Epidermal melanocyte (primary cell): ENCODE data around the gene CTNNA1.
"Not testable (repeated sequence)": the region's sequence is repeated elsewhere in the genome, so short reads cannot be mapped to it uniquely, and the experiment has no call there.

ENCODE experiments used
- DNase-seq: peaks from one replicate; pipeline ENCODE4 v3.0.0; 2011; ENCODE audit warnings: low spot score; ENCODE audit not compliant: insufficient read length

CTNNA1 gene

DNA sequence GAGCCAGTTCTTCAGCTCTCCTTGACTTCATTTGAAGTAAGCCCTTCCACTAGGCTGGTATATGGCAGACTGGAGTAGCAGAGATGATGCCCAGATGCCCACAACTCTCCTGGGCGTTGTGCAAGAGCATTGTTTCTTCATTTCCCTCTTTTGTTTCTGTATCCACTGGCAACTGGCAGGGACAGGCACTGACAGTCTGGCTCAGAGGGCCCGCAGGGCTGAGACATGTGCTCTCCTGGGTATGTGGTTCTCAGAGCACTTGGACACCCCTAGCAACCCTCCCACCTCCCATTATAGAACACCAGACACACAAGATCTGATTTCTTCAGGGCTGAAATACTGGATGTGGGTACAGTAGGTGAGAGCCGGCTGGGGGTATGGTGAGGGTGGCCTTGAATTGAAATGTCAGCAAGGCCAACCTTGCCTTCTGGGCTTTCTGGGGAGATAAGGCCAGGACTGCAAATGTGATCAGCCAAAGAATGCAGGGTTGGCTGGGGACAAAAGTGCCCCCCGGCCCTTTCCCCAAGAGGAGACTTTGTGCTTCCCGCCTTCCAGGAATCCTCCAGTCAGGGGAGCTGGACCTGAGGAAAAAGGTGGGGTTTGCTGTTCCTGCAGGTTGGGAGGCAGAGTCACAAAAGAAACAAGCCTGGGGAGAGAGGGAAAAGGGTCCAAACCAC lies 28.6 kb upstream of the CTNNA1 start:
- DNase-seq: no peak

DNA sequence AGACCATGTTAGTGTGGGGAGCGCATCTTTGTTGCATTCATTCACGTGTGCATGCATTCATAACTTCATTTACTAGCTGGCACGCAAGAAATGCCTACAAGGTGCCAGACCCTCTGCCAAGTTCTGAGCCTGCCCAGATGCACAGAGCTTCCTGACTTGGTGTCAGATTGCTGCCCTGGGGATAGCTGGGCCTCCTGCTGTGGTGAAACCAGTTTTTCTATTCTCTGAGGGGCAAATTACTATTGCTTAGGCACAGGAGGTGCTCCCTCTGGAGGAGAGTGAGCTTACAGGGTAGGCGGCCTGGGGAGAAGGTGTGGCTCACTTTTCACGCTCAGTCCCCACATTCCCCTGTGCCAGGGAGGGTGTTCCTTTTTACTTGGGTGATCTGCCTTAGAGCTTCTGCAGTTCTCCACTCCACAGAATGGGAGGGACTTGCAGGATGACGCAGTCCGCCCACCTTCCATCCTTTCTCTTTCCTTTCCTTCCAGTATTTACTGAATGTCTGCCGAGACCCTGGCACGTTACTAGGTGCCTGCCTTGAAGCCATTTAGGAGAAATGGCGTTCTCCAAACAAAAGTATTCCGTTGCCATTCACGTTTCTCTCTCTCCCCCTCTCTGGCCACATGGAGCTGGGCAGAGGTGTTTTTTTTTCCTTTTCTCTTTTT lies 27.9 kb upstream of the CTNNA1 start:
- DNase-seq: peak; percentile 41

DNA sequence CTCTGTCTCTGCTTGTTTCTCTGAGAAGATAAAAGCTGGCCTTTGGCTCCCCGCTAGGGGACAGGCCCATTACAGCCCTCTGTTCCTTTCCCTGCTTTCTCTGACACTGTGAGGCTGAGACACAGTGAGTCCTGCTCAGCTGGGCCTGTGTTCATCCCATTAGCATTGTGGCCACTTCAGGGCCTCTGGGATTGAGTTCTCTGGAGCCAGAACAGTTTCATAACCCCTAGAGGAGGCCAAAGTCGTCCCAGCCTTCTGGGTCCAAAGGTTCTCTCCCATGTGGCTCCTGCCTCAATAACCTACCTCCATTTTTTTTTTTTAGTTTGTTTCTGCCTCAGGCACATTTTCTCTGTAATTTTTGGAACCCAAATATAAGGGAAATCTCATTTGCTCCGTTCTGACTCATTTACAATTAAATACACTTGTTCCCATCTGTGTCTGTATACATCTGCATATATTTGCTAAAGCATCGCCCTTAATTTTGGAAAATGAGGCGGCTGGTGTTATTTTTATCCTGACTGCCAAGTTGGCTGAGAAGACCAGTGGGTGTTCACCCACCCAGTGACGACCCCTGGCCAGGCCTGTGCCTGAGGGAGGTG lies 27.3 kb upstream of the CTNNA1 start:
- no peak for DNase-seq

DNA sequence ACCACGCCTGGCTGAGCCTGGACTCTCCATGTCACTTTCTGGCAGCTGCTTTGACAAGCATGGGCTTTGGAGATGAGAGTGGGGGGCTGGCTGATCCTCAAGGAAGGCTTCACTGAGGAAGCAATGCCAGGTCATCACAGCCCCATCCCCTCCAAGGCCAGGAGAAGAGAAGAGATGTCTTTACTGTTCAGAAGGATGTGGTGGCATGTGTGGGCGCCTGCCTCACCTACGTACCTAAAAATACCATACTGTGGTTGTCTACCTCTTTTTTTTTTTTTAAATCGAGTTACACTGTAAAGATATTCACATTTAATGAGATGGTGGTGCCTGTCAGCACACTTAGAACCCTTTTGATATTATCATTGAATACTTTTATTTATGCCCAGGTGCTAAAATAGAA lies 26.4 kb upstream of the CTNNA1 start:
- DNase-seq: no peak

DNA sequence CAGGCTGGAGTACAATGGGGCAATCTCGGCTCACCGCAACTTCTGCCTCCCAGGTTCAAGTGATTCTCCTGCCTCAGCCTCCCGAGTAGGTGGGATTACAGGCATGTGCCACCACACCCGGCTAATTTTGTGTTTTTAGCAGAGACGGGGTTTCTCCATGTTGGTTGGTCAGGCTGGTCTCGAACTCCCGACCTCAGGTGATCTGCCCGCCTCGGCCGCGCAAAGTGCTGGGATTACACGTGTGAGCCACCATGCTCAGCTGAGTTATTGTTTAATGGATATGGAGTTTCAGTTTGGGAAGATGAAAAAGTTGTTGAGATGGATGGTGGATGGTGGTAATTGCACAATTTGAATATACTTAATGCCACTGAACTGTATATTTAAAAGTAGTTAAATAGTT lies 22.7 kb upstream of the CTNNA1 start:
- DNase-seq: not testable (repeated sequence)

DNA sequence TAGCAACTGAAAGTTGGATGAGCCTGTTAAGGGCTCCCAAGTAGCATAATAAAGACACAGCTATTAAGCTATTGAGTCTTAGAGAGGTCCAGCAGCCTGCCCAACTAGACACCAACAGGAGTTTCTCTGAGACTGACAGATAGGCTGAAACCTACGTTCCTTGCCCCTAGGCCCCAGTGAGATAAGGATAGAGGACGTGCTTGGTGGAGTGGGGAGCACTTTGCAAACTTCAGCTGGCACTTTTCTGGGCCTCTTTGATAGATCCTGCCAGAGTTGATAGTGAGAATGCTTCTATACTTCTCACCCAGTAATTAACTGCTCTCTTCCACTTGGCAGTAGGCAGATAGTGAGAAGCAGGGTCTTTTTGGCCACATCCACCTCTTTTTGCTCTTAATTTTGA lies 20.8 kb upstream of the CTNNA1 start:
- no peak for DNase-seq

DNA sequence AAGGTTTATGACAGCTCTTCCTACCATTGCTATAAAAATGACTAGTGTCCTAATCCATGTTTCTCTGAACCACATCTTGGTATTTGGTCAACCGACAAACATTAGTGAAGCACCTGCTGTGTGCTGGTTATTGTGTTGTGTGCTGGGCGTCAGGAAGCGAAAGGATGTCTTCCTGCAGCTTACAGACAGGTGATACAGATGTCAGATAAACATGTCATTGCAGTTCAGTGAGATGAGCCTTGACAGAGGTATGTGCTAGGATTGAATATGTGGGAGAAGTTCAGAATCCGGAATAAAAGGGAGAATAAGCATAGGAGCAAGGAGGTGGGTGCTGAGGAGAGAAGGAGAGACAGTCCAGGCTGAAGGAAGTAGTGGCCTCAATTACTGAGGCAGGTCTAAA lies 20.3 kb upstream of the CTNNA1 start:
- no peak for DNase-seq

DNA sequence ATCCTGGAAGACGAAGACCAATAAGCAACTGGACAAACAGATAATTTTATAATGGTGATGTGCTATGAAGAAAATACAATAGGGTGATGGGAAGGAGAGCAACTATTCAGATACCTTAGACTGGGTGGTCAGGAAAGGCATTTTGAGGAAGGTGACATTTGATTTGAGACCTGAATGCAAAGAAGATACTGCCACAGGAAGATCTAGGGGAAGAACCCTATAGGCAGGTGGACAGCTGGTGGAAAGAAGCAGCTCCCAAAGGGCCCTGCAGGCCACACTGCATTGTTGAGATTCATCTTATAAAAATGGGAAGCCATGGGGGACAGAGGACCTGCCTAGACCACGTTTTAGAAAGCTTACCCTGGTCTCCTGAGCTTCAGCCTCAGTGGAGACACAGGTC lies 19.7 kb upstream of the CTNNA1 start:
- DNase-seq: no peak

DNA sequence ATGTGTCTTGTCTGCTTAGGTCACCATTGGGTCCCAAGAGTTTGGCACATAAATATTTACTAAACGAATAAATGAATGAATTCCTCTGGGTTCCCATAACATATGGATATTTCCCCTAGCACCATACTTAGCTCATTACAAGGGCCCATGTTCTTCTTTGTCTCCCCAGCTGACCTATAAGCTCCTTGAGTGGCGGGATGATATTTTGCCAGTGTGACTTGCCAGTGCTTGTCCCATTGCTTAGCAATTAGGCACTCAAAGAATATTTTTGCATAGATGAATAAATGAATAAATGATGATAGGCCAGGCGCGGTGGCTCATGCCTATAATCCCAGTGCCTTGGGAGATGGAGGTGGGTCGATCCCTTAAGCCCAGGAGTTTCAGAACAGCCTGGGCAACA lies 16.9 kb upstream of the CTNNA1 start:
- no peak for DNase-seq

DNA sequence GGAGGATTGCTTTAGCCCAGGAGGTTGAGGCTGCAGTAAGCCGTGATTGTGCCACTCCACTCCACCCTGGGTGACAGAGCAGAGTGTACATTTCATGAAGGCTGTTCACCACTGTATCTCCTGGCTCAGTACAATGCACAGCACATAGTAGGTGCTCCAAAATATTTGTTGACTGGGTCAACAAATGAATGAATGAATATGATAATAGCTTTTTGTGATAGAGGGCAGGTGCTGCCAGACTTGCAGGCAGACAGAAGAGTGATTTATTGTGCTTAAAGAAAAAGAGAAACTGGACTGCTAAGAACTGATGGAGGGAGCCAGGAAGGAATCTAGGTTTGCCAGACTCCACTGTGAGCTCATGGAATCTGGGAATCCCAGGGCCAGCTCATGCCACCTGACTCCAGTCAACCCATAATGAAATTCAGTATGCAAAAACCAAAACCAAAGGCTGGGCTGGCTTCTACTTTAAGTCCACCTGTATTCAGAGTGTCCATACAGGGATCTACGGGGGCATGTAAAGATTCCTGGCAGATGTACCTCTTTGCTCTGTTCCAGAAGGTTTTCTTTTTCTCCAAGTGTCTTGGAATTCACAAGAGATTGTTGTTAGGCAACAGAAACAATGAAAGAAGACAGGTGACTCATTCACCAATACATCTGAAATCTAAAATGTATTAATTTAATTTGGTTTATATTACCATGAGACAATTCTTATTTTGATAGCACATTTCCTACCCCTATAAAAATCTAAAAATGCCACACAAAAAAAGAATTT lies 15.5 kb upstream of the CTNNA1 start:
- DNase-seq: no peak

DNA sequence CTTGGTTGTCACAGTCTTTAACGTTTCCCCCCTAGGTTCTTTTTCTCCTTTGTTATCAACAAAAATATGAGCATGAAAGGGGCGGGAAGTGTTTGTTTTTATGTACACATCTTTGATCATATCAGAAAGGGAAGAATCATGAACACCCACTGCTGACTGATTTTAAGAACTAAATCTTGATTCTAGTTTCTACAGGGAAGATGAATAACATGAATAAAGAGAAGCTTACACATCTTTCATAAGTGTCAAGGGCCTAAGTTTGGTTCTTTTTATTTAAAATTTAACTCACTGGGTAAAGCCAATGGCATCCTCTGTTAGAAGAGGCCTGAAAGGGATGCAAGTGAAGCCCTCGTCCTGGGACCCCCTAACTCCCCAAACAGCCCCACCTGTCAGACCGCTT lies 14.8 kb upstream of the CTNNA1 start:
- no peak for DNase-seq

DNA sequence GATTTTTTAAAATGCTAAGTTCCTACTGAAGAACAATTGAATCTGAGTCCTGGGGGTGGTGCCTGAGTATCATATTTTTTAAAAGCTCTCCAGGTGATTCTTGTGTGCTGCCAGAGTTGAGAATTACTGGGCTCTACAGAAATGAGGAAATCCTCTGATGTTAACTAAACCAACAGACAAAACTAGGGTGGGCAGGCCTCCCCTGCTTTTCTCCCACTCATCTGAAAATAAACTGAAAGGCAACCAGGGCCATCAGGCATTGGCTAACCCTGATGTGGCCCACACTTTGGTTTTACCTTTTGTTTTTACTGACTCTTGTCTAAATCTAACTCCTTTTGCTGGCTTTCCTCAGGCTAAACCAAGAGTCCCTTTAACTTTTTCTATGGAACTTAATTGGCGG lies 13.3 kb upstream of the CTNNA1 start:
- DNase-seq: no peak

DNA sequence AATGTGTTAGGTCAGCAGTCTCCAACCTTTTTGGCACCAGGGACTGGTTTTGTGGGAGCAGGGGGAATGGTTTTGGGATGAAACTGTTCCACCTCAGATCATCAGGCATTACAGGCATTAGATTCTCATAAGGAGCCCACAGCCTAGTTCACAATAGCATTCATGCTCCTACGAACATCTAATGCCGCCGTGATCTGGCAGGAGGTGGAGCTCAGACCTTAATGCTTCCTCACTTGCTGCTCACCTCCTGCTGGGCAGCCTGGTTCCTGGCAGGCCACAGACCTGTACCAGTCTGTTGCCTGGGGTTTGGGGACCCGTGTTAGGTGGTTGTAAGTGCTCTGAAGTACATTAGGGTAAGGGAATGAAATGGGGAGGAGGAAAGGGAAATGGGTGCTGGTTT lies 9.7 kb upstream of the CTNNA1 start:
- DNase-seq: no peak

DNA sequence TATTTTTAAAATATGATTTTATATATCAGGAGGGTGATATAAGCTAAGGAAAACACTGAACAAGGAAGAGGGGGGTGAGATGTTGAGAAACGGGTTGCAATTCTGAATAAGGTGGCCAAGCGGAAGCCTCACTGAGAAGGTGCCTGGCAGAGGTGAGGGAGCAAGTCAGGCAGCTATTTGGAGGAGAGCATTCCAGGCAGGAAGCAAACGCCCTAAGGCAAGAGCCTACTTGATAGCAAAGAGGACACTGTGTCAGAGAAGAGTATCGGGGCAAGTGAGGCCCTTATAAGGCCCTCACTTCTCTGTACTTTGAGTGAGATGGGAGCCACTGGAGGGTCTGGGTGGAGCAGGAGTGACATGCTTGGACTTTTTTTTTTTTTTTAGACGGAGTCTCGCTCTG lies 8.0 kb upstream of the CTNNA1 start:
- DNase-seq: no peak

DNA sequence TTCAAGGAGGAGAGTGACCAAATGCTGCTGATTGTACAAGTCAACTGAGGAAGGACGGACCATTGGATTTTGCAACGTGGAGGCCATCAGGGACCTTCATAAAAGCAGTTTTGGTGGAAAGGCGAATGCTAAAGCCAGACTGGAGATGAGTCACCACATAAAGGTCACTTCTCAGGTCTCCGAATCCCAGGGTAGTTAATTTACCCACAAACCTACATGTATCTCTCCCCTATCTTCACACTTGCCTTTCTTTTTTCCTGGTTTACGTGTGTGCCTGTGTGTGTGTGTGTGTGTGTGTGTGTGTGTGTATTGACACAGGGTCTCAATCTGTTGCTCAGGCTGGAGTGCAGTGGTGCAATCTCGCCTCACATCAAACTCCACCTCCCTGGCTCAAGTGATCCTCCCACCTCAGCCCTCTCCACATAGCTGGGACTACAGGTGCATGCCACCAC lies 4.6 kb upstream of the CTNNA1 start:
- no peak for DNase-seq

DNA sequence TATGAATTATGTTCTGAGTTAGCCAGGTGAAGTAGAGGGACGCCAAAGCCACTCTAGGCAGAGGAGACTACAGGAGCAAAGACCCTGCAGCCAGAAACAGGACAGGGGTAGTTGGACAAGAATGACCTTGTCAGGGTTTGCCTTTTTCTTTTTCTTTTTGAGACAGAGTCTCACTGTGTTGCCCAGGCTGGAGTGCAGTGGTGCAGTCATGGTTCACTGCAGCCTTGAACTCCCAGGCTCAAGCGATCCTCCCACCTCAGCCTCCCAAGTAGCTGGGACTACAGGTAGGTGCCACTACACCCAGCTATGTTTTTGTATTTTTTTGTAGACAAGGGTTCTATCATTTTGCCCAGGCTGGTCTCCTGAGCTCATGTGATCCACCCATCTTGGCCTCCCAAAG lies 1.9 kb upstream of the CTNNA1 start:
- DNase-seq: not testable (repeated sequence)

DNA sequence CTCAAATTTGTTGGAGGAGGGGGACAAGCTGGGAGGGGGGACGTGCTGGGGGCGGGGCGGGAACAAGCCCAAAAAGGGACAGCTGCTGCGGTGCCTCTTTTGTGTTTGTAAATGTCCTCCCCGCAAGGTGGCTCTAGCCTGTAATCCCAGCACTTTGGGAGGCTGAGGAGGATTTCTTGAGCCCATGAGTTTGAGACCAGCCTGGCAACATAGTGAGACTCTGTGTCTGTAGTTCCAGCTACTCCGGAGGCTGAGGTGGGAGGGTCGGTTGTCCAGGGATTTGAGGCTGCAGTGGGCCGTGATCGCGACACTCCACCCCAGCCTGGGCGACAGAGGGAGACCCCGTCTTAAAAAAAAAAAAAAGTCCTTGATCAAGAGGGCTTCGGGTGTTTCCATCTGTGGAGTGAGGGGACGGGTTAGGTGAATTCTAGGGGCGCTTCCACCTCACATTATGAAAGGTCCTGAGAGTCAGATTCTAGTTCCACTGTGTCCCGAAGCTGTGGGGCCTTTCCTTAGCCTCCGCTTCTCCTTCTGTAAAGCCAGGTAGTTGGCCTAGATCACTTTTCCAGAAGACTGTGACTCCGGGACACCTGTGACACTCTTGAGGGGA lies 779 bp upstream of the CTNNA1 start:
- no peak for DNase-seq

DNA sequence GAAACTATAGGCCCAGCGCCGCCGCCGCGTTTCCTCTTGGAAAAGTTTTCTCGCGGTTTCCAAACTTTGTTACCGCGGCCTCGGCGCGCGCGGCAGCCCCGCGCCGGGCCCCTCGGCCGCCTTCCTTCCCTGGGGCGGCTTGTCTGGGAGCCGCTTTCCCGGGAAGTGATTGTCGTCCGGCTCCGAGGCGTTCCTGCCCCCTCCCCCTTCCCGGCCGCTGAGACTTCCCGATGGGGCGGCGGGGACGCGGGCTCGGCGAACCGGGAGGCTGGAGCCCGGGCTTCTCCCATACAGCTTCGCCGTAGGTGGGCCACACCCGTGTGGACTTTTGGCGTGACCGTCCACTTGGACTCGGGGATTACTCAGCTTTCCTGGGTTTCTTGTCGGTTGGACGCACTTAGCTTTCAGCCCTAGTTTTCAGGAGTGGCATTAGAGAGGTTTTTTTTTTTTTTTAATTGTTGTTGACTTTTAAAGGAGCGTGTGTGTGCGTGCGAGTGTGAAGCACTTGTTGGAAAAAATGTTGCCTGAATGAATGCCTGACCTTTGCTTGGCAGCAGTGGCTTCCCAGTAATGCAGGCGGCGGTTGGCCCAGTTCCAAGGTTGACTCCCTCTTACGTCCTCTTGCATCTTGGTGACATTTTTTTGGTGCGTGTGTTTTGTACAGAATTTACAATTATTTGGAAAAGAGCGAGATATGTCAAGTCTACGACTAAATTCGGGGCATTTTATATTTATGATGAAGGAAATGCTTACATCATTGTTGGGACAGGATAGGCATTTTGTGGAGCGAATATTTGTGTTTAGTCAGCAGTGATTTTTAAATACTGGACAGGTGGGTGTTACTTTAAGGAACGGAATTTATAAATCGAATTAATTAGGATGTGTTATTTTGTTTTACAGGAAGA lies 821 bp downstream of the CTNNA1 start:
- peak; percentile 50 for DNase-seq

DNA sequence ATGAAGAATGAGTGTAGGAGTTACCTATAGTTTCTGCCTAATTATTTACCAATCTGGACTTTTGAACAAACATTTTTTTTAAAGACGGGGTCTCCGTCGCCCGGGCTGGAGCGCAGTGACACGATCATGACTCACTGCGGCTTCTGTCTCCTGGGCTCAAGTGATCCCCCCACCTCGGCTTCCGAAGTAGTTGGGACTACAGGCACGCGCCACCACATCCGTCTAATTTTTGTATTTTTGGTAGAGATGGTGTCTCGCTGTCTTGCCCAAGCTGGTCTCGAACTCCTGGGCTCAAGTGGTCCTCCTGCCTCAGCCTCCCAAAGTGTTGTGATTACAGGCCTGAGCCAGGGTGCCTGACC lies 1.5 kb downstream of the CTNNA1 start:
- DNase-seq: no peak

DNA sequence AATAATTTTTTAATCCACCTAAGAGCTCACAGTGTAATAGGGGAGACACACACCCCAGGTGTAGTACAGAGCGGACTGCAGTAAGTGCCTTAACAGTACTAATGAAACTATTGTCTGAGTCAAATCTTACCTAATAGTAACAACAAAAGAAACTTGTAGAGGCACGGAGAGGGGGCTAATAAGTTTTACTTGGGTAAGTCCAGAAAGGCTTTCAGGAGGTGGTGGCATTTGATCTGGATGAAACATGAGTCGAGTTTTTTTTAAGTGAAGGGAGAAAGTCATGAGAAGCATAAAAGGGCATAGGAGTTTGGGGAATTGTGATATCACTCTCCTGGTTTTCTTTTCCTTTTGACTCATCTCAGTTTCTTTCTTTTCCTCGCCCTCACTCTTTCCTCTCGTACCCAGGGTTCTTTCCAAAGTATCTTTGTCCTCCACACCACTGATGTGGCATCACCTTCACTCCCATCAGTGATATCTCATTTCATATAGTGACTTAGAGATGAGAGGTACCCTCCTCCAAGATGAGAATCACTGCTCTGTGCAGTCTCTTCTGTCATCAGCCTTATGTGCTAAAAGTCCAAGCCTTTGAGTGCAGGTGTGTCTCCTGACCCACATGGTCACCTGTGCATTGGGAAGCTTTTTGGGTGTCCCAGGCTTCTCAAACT lies 2.0 kb downstream of the CTNNA1 start:
- no peak for DNase-seq
